Cardiac muscle cell (in vitro differentiated cells and primary cell): ENCODE measurements around the gene BAHCC1. TPM values are rescaled to one million over a fixed set of nuclear protein-coding genes. Genes with fewer than 3 reads are reported as not detected.

Experiments
- DNase-seq, 2 donors: peaks; one replicate each; pipeline versions ENCODE4 v3.0.0 to v3.0.0-alpha.2; 2010 to 2017; ENCODE audit warnings: low read depth in 1 of 2, low spot score in 1 of 2
- H3K27ac ChIP-seq: fragments of 200-600 bp; sonication (generic); 2 replicates; pipeline ENCODE4 v1.5.1; 2016
- H3K27me3 ChIP-seq: fragments of 200-600 bp; sonication (generic); 2 replicates; pipeline ENCODE4 v1.6.0; 2016; ENCODE audit warnings: control low read depth
- H3K36me3 ChIP-seq: fragments of 200-600 bp; sonication (generic); 2 replicates; pipeline ENCODE4 v1.5.1; 2016; ENCODE audit warnings: control low read depth
- H3K4me1 ChIP-seq: fragments of 200-600 bp; sonication (generic); 2 replicates; pipeline ENCODE4 v1.8.1; 2017; ENCODE audit warnings: low read depth, mild to moderate bottlenecking, mixed run types
- H3K4me3 ChIP-seq: fragments of 200-600 bp; sonication (generic); 2 replicates; pipeline ENCODE4 v1.5.1; 2016; ENCODE audit warnings: mild to moderate bottlenecking
- H3K9me3 ChIP-seq: fragments of 200-600 bp; sonication (generic); 2 replicates; pipeline ENCODE4 v1.5.1; 2017; ENCODE audit warnings: low read depth, mild to moderate bottlenecking, control low read depth
- polyA plus RNA-seq: library from polyadenylated mRNA; unstranded; fragments of >200 nt; fragmentation: Nextera tagmentation; extraction: Ambion mirVana; gene quantifications from 2 replicates; pipeline ENCODE4 v1.2.1, GENCODE V29; 2016
- total RNA-seq: library from RNA; depleted of rRNA; stranded (reverse); fragments of >200 nt; gene quantifications from 2 replicates; pipeline ENCODE4 v1.2.3, GENCODE V29; 2016
- TF ChIP-seq, protein P1 (sequence below): IDR thresholded peaks from 2 replicates; pipeline ENCODE4 v1.5.1; 2012; ENCODE audit warnings: low read depth, mild to moderate bottlenecking, low read length

The BAHCC1 gene
- total and polyA plus RNA-seq, 2 experiments from 2014 or later: 20.3 to 47.3 TPM

DNA sequence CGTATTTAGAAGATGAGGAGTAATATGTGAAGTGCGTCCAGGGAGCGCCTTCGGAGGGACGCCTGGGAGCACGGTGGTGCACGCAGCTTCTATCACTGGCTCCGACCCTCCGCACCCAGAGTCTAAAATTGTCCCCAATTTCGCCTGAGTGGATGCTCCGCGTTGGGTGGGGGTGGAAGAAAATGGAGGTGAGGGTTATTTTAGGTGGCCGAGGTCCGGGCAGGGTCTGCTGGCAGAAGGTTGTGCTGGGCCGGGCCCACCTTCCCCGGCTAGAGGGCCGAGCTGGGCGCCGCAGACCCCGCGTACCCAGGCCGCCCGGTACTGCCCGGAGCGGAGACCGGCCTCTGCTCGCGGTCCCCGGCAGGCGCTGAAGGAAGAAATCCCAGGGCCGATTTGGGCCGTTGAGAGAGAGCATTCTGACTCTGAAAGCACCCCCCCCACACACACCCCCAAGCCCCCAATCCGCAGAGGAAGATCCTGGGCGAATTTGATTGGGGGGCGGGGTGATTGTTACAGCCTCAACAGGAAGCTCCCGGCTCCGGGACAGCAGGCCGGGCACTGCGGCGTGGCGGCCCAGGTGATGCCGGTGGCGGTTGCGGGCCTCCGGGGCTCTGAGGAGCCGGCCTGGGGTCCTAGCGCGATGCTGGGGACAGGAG lies 3.0 kb downstream of the BAHCC1 start:
- Histone ChIP-seq H3K27ac (peak overlapping the region; percentile 25), H3K4me1 (peaks cover 41% of the 10 kb centered on the region), H3K36me3 (no peaks in the 10 kb centered on the region), H3K4me3 (peak overlapping the region; percentile 87), H3K27me3 (no peaks in the 10 kb centered on the region), H3K9me3 (no peaks in the 10 kb centered on the region)
- peak; percentile 55 to 73 for DNase-seq
- TF ChIP-seq, protein P1, sequence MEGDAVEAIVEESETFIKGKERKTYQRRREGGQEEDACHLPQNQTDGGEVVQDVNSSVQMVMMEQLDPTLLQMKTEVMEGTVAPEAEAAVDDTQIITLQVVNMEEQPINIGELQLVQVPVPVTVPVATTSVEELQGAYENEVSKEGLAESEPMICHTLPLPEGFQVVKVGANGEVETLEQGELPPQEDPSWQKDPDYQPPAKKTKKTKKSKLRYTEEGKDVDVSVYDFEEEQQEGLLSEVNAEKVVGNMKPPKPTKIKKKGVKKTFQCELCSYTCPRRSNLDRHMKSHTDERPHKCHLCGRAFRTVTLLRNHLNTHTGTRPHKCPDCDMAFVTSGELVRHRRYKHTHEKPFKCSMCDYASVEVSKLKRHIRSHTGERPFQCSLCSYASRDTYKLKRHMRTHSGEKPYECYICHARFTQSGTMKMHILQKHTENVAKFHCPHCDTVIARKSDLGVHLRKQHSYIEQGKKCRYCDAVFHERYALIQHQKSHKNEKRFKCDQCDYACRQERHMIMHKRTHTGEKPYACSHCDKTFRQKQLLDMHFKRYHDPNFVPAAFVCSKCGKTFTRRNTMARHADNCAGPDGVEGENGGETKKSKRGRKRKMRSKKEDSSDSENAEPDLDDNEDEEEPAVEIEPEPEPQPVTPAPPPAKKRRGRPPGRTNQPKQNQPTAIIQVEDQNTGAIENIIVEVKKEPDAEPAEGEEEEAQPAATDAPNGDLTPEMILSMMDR: no peak

DNA sequence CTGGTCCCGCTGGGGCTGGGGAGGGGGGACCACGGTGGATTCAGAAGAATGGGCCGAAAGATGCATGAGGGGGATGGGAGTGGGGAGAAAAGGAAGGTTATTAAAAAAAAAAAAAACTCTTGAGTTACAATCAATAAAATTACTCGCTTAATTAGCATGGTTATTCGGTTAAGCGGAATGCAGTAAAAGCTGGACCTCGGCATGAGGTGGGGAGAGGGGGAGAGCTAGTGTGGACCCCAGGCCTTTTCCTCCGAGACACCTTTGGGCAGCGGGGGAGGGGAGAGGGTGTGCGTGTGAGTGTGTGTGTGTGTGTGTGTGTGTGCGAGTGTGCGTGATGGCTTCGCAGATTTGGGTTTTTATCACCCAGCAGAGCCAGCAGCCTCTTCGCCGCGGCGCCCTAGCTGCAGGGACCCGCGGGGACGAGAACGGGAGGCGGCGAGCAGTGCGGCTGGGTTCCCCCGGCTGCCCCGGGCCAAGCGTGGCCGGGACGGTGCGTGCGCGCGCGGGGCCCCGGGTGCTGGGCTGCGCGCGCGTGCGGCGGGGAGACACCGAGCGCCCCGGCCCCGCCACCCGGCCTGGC lies 3.7 kb downstream of the BAHCC1 start:
- no peaks in the 10 kb centered on the region for H3K27me3 ChIP-seq
- TF ChIP-seq, protein P1: no peak
- peaks cover 48% of the 10 kb centered on the region for H3K4me1 ChIP-seq
- DNase-seq: peak in 1 of 2 donors; percentile 46
- H3K36me3 ChIP-seq: no peaks in the 10 kb centered on the region
- no peaks in the 10 kb centered on the region for H3K9me3 ChIP-seq
- peak overlapping the region; percentile 33 for H3K27ac ChIP-seq
- peak overlapping the region; percentile 87 for H3K4me3 ChIP-seq

DNA sequence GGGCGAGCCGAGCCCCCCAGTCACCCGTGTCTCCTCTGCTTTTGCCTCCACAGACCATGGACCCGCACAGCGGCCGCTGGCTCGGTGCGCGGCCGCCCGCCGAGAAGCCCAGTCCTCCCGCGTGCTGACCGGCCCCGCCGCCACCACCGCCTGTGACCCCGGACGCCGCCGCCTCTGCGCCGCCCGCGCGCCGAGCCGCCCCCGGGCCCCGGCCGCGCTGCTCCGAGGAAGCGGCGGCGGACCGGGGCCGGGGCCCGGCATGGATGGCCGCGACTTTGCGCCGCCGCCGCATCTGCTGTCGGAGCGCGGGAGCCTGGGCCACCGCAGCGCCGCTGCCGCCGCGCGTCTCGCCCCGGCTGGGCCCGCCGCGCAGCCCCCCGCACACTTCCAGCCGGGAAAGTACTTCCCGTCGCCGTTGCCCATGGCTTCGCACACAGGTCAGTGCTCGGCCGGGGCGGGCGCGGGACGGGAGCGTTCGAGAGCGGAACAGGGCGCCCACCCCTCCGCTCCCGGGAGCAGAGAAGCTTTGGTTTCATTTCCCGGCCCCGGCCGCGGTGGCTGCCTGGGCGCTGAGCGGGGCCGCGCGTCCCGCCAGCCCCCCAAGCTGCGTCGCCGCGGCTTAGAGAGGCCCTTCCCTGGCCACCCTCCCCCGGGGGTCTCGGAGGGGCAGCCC lies 4.4 kb downstream of the BAHCC1 start:
- no peak for DNase-seq
- no peaks in the 10 kb centered on the region for H3K27me3 ChIP-seq
- no peaks in the 10 kb centered on the region for H3K36me3 ChIP-seq
- peak overlapping the region; percentile 87 for H3K4me3 ChIP-seq
- peak overlapping the region; percentile 90 for H3K27ac ChIP-seq
- H3K9me3 ChIP-seq: no peaks in the 10 kb centered on the region
- H3K4me1 ChIP-seq: peaks cover 48% of the 10 kb centered on the region
- TF ChIP-seq, protein P1: no peak

DNA sequence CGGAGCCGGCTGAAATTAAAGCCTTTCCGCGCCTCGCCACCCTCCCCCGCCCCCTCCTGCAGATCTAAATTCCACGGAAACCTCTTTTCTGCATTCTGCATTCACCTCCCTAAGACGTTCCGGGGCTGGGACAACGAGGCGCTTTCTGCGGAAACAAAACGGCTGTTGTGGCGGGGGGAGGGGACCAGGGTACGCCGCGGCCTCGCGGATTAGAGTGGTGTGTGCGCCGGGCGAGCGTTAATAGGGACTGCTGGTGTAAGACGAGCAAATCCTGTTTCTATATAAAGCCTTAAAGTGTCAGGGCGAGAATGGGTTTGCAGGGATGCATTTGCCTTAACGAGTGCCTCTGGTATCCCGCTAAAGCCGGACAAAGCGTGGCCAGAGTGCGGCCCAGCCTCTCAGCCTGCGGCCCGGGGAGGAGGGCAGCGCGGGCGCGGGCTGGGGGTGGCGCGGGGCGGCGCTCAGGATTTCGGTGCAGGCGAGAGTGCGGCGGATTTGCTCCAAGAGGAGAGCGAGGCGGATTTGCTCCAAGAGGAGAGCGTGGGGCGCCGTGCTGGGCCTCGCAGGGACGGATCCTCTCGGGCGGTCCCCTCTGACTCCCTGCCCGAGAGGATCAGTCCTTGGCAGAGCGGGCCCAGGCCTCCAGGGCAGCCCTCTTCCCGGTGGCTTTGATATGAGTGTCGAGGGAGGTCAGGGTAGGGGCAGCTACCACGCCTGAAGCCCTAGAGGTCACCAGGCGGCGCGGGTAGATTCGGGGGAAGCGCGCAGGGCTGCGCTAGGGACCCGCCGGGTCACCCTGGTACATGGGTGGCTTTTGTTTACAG lies 5.1 kb downstream of the BAHCC1 start:
- TF ChIP-seq, protein P1: no peak
- DNase-seq: peak; percentile 59 to 79
- Histone ChIP-seq H3K4me3 (peak overlapping the region; percentile 43), H3K9me3 (no peaks in the 10 kb centered on the region), H3K27ac (peak overlapping the region; percentile 90), H3K27me3 (no peaks in the 10 kb centered on the region), H3K36me3 (no peaks in the 10 kb centered on the region), H3K4me1 (peaks cover 53% of the 10 kb centered on the region)

- Histone ChIP-seq H3K4me3 (peak overlapping the region; percentile 43), H3K36me3 (no peaks in the 10 kb centered on the region), H3K27me3 (no peaks in the 10 kb centered on the region), H3K9me3 (no peaks in the 10 kb centered on the region), H3K4me1 (peaks cover 57% of the 10 kb centered on the region), H3K27ac (peak overlapping the region; percentile 90)
- TF ChIP-seq, protein P1: no peak
- peak in 1 of 2 donors; percentile 41 for DNase-seq
Observed at GRCh38 chr17:81400996-81401722, 5.9 kb downstream of the BAHCC1 start.
